ENCODE measurements around the gene STK24. TPM values are rescaled to one million over a fixed set of nuclear protein-coding genes. Genes with fewer than 3 reads are reported as not detected.

The STK24 gene
- polyA plus RNA-seq, 2 of the 4 experiments (the other 2 are of a cell fraction) = 46.1 to 55.6 TPM

DNA sequence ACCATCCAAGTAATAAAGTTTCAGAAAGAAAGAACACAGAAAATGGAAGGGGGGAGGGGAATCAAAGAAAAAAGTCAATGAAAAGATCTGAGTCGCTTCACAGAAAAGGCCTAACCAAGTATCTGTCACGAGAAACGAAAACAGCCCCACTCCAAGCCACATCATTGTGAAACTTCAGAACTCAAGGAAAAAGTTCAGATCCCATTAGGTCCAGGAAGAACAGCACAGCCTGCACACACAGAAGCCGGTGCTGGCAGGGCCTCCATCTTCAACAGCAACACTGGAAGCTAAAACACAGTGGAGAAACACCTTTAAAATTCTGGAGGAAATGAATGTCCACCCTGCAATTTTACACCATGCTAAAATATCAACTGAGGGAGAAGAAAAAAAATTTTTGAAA lies 8.0 kb downstream of the STK24 start (continued):
- TF ChIP-seq, protein P1, sequence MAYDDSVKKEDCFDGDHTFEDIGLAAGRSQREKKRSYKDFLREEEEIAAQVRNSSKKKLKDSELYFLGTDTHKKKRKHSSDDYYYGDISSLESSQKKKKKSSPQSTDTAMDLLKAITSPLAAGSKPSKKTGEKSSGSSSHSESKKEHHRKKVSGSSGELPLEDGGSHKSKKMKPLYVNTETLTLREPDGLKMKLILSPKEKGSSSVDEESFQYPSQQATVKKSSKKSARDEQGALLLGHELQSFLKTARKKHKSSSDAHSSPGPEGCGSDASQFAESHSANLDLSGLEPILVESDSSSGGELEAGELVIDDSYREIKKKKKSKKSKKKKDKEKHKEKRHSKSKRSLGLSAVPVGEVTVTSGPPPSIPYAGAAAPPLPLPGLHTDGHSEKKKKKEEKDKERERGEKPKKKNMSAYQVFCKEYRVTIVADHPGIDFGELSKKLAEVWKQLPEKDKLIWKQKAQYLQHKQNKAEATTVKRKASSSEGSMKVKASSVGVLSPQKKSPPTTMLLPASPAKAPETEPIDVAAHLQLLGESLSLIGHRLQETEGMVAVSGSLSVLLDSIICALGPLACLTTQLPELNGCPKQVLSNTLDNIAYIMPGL (CRISPR knock-in tag; IDR thresholded peaks at IDR 0.05; ENCODE audit: borderline replicate concordance) = no peak
- no peak for TF ChIP-seq POLR2A (IDR thresholded peaks at IDR 0.05; ENCODE audit: low read length)

GRCh38 chr13:98567140-98567539 lies 9.8 kb downstream of the STK24 start:
- H3K4me2 ChIP-seq = no peak overlapping the region
- ATAC-seq (no peak), FAIRE-seq (no peak), DNase-seq (ENCODE audit: low read depth in 1 of 2, low spot score in 1 of 2) (no peak)
- no peak overlapping the region for H3K4me3 ChIP-seq
- TF ChIP-seq POLR2AphosphoS2 (conservative IDR thresholded peaks at IDR 0.05; ENCODE audit: low read length) (no peak), EHMT2 (IDR thresholded peaks at IDR 0.05; ENCODE audit: low read depth) (no peak), FOSL2 (IDR thresholded peaks at IDR 0.05) (no peak), FOSL2 (CRISPR knock-in tag; IDR thresholded peaks at IDR 0.05) (no peak), SMC3 (IDR thresholded peaks at IDR 0.05) (no peak), HDAC2 (IDR thresholded peaks at IDR 0.05) (no peak), ESRRA (IDR thresholded peaks at IDR 0.05; ENCODE audit: borderline replicate concordance, low read length) (no peak), HOXB13 (CRISPR knock-in tag; IDR thresholded peaks at IDR 0.05; ENCODE audit: low read depth) (no peak), ZC3H11A (IDR thresholded peaks at IDR 0.05) (no peak), BHLHE40 (IDR thresholded peaks at IDR 0.05; ENCODE audit: low read depth, low read length) (no peak), SREBF2 (IDR thresholded peaks at IDR 0.05) (no peak), PHF8 (IDR thresholded peaks at IDR 0.05; ENCODE audit: borderline replicate concordance, low read depth) (no peak), CBX2 (IDR thresholded peaks at IDR 0.05; ENCODE audit: borderline replicate concordance, low read depth) (no peak), CBX8 (IDR thresholded peaks at IDR 0.05) (no peak), HOXA7 (CRISPR knock-in tag; IDR thresholded peaks at IDR 0.05) (no peak)
- CTCF ChIA-PET = no interaction called here
- POLR2A ChIA-PET = no interaction called here
- peaks cover 6% of the 10 kb centered on the region; the same call in 1 of the 3 replicates for H3K9me3 ChIP-seq
- peaks cover 41% of the 10 kb centered on the region for H3K4me1 ChIP-seq
- 99% methylated on average over 9 of the region's 13 CpGs for WGBS (ENCODE audit: missing lambda C conversion rate)
- H3K27ac ChIP-seq = no peak overlapping the region

DNA sequence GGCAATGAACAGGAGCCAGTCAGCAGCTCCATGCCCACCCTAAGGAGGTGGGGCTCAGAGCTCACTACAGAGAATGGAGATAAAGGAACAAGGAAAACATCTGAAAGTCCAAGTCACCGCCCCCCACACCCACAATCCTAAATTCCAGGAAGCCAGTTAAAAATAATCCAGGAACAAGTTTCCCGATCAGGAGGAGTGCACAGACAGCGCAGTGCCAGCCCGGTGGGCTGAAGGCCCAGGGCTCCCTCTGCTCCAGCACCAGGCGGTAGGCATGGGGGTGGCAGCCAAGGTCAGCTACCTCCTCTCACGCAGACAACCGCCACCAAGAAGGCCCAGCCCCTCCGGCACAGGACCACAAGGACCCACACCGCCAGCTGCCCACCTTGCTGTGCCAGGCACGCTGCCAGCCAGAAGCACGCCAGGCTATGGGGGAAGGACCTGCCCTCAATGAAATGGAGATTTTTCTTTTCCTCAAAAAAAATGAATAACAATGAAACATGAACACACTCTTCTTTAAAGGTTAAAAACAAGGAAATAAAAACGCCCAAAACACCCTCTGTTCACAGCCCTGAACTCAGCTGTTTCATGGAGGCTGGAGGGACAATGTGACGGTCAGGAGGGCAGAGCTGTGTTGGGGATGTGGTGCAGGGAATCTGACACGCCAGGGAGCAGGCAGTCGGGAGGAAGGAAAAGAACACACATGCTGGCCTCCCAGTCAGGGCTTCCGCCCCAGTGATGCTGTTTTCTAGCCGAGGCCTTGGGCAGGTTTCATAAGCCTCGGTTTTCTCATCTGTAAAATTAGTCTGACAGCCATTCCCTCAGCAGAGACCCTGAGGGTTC lies 11.0 kb downstream of the STK24 start:
- Histone ChIP-seq H3K27ac (peak overlapping the region in 1 of 2 experiments; percentile 61; a peak in 3 of 6 replicates), H3K4me2 (peak overlapping the region; percentile 20; the same call in 1 of the 3 replicates), H3K4me1 (peaks cover 29% of the 10 kb centered on the region; the same call in 2 of the 3 replicates), H3K9me3 (peaks cover 6% of the 10 kb centered on the region; the same call in 1 of the 3 replicates), H3K4me3 (no peak overlapping the region)
- ChIA-PET POLR2A (no interaction called here), CTCF (interaction anchor here (0.6 kb wide), 1 partner anchor 52 kb away, joined by 3 read pairs; no protein-coding TSS in a partner anchor)
- TF ChIP-seq, protein P2, sequence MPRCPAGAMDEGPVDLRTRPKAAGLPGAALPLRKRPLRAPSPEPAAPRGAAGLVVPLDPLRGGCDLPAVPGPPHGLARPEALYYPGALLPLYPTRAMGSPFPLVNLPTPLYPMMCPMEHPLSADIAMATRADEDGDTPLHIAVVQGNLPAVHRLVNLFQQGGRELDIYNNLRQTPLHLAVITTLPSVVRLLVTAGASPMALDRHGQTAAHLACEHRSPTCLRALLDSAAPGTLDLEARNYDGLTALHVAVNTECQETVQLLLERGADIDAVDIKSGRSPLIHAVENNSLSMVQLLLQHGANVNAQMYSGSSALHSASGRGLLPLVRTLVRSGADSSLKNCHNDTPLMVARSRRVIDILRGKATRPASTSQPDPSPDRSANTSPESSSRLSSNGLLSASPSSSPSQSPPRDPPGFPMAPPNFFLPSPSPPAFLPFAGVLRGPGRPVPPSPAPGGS (IDR thresholded peaks at IDR 0.05) = no peak
- TF ChIP-seq HOXA7 (CRISPR knock-in tag; IDR thresholded peaks at IDR 0.05) = no peak
- TF ChIP-seq NFE2L2 (conservative IDR thresholded peaks at IDR 0.05; ENCODE audit: low read length) = no peak
- TF ChIP-seq CEBPB (IDR thresholded peaks at IDR 0.05) = no peak
- DNase-seq (ENCODE audit: low read depth in 1 of 2, low spot score in 1 of 2) (no peak), ATAC-seq (peak in 1 of 2 experiments; percentile 55; a peak in 3 of 6 replicates), FAIRE-seq (no peak)
- 74% methylated on average over 18 of the region's 18 CpGs for WGBS (ENCODE audit: missing lambda C conversion rate)

Measured in A549 (cell line).